Measurements from ENCODE around the gene GNGT1.
"Not testable (repeated sequence)": the region's sequence is repeated elsewhere in the genome, so short reads cannot be mapped to it uniquely, and the experiment has no call there.

The GNGT1 gene

DNA sequence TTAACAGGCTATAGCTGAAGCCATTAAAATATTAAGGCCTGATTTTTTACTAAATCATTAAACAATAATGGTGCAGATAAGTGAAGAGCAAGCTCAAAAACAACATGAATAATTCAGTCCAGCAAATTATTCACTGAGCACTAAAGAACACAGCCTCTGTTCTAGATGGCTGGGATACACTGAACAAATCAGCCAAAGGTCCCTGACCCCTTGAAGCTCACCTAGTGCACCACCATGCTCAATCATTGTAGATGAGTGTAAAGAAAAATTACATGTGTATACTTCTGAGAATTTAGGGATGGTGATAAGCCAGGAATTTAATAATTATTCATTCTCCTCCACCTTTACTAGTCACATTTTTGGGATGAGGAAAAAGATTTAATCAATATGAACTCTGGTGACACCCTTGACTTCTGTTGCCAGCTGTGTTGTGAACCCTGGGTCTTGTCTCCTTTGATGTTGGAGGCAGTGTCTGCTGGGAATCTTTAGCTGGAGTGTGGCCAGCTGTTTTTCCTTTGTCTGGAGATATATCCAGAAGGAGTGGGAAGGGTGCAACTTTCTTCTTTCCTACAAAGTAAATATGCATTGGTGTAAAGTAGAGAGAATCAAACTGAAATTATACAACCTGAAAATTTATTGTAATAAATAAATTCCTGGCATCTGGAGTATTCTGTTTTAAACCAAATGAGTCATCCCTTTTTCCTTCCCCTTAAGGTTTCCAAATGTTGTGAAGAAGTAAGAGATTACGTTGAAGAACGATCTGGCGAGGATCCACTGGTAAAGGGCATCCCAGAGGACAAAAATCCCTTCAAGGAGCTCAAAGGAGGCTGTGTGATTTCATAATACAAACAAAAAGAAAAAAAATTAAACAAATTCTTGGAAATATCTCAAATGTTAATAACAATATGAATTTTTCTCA, 4.0 kb downstream of the GNGT1 start:
- no peak for DNase-seq

DNA sequence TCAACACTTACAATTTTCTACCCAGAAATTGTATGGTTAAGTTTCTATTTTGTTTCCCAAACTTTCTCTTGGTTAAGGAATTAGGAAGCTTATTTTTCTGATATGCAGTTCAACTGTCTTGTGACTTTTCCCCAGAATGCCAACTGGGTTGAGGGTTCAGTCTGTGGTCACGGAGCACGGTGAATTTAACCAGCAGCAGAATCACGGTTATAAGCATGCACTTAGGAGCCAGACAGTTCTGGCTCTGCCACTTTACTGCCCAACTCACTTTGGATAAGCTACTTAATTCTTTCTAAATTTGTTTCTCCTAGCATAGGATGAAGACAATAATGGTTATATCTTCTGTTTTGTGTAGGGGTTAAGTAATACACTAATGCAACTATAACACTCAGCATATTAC, 4.9 kb downstream of the GNGT1 start:
- not testable (repeated sequence) for DNase-seq

DNA sequence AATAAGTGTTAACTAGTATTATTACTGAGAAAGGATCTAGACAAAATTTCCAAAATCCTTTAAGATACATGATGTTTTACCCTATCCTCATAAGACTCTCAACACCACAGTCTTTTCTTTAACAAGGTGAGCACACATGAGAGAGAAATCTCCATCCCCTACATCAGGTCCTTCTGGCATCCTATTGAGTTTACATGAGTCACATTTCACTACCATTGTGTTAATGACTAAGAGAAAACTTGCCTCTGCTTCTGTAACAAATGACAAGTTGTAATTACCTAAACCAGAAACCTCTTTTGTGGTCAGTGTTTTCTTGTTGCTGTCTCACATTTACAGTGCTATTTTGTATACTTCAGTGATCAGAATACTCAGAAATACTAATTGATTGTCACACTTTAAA, 5.3 kb downstream of the GNGT1 start:
- DNase-seq = not testable (repeated sequence)

DNA sequence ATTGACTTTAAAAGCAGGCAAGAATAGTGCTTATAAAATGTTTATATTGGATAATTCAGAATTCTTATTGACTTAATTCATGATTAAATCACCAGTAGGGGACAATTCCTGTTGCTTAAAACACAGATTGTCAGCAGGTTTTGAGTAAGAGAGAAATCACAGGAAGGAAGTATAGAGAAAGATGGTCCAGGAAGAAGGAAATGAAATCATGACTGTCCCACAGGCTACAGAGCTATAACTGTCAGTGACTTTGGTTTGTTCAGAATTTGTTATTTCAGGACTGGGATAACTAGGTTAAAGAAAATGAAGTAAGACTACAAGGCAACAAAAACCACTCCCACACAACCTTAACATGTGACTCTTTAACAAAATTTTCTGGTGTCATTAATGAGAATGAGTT, 6.8 kb downstream of the GNGT1 start:
- no peak for DNase-seq

DNA sequence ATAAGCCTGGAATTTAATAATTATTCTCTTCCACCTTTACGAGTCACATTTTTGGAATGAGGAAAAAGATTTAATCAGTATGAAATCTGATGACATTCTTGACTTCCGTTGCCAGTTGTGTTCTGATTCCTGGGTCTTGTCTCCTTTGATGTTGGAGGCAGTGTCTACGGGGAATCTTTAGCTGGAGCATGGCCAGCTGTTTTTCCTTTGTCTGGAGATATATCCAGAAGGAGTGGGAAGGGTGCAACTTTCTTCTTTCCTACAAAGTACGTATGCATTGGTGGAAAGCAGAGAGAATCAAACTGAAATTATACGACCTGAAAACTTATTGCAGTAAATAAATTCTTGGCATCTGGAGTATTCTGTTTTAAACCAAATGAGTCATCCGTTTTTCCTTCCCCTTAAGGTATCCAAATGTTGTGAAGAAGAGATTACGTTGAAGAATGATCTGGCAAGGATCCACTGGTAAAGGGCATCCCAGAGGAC, 8.3 kb downstream of the GNGT1 start:
- DNase-seq = no peak

DNA sequence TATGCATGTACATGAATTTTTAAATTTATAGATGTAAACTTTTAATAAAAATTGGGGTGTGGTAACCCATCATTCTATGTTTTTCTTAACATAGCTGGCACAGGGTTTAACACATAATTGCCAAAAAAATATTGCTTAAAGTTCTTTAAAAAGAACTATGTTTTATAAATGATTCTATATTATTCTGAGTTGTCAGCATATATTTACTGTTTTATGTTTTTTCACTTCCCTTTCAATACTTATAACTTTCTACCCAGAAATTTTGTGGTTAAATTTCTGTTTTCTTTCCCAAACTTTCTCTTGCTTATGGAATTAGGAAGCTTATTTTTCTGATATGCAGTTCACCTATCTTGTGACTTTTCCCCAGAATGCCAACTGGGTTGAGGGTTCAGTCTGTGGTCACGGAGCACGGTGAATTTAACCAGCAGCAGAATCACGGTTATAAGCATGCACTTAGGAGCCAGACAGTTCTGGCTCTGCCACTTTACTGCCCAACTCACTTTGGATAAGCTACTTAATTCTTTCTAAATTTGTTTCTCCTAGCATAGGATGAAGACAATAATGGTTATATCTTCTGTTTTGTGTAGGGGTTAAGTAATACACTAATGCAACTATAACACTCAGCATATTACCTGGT, 9.0 kb downstream of the GNGT1 start:
- DNase-seq = not testable (repeated sequence)

DNA sequence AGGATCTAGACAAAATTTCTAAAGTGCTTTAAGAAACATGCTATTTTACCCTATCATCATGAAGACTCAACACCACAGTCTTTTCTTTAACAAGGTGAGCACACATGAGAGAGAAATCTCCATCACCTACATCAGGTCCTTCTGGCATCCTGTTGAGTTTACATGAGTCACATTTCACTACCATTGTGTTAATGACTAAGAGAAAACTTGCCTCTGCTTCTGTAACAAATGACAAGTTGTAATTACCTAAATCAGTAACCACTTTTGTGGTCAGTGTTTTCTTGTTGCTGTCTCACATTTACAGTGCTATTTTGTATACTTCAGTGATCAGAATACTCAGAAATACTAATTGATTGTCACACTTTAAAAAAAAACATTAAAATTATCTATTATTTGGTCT, 9.5 kb downstream of the GNGT1 start:
- not testable (repeated sequence) for DNase-seq

DNA sequence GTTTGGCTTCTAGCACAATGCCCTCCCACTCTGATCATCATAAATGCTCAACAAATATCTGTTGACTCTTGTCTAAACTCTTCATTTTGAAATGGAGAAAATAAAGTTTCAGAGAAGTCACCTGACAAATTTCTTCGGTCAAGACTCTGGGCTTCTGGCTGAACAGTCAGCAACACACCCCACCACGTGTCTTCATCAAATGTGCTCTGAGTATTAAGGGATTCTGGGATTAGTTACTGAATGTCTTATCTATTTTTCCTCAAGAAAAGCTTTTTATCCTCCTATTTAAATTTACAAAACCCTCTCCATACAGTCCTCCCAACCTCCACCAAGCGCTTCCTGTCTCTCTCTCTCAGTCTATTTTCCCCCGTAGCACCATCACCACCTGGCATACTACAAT, 9.9 kb downstream of the GNGT1 start:
- DNase-seq = not testable (repeated sequence)

DNA sequence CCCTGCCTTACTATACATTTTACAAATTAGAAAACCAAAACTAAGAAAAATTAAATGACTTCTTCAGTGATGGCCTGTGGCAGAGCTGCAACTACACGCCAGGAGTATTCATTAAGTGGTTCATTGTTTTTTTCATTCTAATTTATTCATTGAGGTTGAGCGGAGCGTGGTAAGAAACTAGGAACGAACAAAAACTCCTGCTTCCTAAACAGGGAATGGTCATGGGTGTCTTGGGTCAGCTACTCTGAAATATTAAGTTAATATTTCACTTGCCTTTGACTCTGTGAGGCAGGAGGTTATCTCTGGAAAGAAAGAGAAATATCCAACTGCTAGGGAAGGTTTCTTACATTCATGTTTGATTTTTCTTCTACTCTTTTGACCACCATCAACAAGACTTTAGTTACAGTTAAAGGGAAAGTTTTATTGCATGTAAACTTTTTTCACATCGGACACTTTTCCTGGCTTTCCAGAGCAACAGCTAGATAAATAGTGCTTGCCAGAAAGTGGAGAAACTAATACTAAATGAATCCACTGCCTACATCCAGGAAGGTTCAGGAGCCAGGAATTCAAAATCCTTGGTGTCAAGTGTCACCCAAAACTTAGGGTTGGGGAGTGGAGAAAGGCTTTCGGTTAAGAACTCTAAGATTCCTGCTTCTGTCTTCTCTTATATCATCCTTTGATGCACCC, 14.3 kb downstream of the GNGT1 start:
- DNase-seq = no peak

DNA sequence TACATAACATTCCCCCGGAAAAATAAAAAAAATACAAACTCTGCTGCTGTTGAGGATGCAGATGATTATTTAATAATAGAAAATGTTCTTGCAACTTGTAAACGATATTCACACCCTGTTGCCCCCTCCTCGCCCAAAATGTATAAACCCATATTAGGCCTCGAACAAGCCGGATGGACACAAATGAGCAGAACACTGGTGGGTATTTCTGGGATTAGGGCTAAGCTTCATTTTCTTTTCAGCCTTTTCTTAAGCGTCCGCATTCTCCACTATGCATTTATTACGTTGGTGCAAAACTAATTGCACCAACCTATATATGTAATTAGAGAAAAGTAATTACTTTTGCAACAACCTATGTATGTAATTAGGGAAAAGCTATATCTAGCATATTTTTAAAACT, 14.8 kb downstream of the GNGT1 start:
- DNase-seq = no peak

DNA sequence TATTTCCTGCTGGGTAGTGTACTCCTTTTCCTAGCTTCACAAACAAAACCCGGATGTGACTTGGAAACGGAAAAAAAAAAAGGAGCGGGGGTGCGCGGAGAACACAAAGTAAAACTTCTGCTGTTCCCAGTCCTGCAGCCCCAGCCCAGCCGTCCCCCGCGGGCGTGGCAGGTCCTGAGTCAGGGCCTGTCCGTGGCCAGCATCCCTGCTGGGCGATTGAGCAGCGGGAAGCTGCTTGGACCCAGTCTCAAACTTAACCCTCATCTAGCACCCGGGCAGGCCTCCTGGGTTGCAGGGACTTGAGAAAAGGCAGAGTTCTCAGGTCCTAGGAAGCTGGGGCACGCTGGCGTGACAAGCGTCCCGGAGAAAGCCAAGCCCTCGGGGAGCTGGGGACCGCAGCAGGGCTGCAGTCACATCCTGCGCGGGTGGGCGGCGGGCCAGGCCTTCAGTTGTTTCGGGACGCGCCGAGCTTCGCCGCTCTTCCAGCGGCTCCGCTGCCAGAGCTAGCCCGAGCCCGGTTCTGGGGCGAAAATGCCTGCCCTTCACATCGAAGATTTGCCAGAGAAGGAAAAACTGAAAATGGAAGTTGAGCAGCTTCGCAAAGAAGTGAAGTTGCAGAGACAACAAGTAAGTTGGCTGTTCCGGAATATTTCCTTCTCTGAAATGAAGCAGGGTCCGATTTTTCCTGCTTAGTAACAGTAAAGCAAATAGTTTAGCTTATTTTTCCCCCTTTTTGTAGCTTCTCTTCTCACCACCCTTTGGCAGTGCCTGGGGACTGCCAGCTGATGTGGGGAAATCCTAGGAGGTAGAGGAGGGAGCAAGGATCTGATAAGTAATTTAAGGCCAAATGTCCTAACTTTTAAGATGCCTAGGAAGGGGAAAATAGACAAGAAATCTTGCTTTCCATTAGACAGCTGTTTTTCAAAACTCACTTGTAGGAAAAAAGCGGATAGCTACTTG, 15.5 kb downstream of the GNGT1 start, which contains the start of gene GNG11:
Gene GNG11 (plus strand): TSS at position 129 of the 960 bp plus-strand sequence. CDS start 403 bp downstream, at position 532.
- no peak for DNase-seq

DNA sequence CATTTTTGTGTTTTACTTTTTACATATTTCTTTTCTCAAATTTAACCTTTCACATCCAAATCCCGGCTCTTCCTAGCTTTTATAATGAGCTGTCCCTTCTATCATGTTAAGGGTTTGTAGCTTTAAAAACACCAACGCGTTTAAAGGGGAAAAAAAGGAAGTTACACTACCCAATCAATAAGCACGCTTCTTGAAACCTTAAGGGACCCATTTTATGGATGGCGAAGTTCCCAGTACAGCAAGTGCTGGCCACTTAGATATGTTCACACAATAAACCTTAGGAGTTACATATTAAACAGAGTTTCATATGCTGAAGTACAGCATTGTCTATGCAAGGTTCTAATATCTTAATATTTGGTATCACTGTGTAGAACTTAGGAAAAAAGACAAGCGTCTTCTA, 16.9 kb downstream of the GNGT1 start:
- DNase-seq = no peak

DNA sequence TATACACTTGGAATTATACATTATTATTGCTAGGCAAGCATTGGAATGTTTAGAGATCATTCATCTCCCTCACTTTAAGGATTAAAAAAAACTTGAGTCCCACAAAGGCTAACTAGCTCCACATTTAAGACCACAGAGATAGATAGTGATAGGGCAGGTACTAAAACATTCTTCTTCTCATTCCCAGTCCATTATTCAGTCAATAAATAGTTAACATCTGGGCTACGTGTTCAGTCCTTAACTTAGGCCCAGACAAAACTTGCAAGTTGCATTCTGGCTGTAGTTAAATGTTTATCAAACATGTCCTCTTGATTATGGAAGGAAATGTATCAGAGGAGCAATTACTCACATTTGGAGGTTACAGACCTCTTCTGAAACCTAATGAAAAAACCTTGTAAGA, 17.6 kb downstream of the GNGT1 start:
- DNase-seq = no peak

DNA sequence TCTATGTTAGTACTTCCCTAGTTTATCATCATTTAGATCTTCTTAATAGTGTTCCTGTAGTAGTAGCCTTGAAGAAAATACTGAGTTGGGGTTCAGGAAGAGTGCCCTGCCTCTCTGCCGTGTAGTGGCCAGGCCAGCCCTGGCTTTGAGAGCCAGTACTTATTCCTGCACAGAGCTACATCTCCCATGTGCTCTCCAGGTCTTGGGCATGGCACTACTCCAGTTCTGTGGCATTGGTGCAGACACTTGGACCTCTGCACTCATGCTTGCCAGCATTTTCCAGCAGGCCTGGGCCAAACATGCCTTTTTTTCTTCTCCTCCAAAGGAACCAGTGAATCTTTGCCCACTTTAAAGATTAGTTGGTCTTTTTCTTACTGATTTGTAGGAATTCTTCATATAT, 20.4 kb downstream of the GNGT1 start:
- DNase-seq = no peak

DNA sequence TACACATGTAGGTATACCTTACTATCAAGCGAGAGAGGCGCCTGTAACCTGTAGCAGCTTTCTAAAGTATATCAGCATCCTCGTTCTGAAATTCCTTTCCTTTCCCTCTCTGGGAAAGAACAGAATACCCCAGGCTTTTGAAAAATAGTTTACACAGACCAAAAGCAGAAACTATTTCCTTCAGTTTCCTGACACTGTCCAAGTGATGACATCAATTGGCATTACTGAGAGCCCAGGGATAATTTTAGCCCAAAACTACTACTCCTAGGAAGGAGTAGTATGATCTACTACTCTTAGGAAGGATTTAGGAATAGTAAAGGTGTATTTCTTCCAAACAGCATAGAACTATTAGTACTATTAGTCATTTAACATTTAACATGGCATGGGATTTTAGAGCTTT, 21.2 kb downstream of the GNGT1 start:
- DNase-seq = no peak

DNA sequence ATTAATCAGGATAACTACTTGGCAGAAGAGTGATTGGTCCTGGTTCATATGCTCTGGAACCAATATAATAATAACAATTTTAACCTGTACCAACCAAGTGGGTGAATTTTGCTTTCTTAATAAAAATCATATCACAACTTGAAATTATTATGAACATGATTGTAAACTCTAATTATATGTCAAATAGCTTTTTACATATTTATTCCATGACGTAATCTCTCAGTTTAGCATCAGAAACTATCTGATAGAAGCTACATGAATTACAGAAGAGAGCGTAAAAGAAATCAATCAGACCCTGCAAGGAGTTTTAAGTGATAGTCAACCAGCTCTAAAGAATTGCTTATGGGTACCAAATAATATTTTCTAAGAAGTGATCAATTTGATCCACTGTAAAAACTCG, 25.3 kb downstream of the GNGT1 start:
- DNase-seq = no peak

DNA sequence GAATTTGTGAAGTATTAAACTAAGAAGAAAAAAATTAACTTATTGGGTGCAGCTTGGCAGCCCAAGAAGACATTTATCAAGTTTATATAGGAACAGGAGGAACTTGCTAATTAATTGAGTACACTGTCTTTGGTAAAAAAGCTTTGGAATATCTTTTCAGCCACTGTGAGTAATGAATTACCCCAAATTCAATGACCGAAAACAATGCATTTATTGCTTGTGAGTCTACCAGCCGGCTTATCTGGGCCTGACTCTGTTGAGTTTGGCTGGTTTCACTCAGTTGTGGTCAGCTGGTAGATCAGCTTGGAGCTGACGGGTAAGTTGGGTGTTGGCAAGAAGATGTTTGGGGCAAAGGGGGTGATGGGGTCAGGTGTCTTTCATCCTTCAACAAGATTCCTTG, 26.8 kb downstream of the GNGT1 start:
- no peak for DNase-seq

DNA sequence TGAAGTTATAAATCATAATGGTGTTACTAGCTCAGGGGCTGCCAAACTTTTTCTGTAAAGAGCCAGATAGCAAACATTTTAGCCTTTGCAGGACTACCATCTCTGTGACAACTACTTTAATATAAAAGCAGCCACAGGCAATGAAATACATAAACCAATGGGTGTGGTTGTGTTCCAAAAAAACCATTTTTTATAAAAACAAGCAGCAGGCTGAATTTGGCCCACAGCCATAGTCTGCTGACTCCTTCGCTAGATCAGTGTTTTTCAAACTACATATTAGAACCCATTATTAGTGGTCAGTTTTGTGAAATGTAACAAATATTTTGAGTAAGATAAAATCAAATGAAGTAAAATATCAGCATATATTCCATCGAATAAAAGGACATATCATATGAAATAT, 28.7 kb downstream of the GNGT1 start:
- DNase-seq = no peak

DNA sequence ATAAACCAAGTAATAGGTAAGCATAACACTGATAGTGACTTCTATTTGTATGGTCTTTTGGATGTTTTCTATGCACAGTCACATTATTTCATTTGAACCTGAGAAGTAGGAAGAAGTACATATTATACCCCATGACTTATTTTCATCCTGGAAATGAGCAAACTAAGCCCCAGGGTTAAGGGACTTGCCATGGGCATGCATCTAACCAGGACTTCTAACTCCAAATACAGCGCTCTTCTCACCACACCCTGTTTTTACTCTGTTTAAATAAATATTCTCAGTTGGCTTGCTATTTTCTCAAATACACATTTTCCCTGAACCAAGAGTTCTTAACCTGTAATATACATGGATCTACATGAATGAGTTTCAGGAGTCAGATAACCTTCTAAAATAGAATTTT, 31.5 kb downstream of the GNGT1 start:
- no peak for DNase-seq

DNA sequence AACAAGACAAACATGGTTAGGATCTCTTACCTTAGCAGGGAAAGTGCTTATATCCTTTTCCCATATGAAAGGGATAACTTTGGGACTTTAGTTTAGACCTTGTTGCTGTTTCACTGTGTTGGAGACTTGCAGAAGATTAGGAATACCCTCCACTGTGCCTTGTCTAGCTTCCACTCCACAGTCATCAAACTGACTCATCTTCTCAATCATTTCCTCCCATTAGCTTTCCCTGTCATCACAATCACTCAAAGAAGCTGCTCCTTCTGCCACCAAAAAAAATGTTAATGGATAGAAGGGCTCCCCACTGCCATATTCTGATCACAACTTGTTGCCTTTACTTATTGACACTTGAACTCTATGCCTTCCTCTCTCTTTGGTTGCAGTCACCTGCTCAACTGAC, 31.9 kb downstream of the GNGT1 start:
- no peak for DNase-seq

DNA sequence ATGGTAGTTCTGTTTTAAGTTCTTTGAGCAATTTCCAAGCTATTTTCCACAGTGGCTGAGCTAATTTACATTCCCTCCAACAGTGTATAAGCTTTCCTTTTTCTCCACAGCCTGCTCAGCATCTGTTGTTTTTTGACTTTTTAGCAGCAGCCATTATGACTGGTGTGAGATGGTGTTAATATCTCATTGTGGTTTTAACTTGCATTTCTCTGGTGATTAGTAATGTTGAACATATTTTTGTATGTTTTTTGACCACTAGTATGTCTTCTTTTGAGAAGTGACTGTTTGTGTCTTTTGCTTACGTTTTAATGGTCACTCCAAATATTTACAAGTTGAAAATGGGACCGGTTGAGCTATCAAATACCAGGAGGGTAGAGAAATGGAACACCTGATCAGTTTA, 35.6 kb downstream of the GNGT1 start:
- no peak for DNase-seq

DNA sequence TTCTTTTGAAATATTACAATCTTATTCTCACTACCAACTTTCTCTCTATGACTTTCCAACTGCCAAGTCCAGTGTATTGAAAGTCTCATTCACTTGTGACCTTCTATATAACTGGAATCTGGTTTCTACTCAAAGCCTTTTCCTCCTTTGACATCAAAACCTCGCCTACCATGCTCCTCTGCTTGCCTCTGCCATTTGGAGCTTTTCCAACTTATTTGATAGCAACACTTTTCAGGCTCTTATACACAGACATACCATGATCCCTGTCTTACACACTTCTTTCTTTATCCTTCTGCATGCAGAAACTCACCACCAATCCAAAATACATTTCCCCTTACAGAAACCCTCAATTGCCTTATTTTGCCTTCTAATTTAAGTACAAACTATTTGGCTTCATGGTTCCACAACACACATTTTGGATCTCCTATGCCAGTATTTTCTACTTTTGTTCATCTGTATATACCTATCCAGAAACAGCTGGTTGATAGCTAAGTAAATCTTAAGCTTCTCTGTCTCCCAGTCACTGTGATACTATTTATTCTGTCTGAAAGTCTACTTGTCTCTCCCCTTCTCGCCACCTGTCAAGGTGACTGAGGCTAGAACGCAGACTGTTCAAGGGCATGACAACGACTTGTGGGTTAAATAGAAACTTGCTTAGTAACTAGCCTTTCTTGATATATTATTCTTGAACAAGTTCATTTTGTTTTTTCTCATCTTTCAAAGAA, 37.6 kb downstream of the GNGT1 start:
- no peak for DNase-seq

Measured in CD4-positive, alpha-beta T cell treated with Interleukin-15 for 1 hour (primary cell).